Inflammatory macrophage treated with lipopolysaccharide for 1 hour (primary cell): Measurements from ENCODE around the gene SCN2A.

Source experiments
- DNase-seq, 2 donors: peaks; one replicate each; pipeline ENCODE4 v3.0.0-alpha.2; 2020 to 2022

The SCN2A gene

GRCh38 chr2:165427686-165428085, 188.5 kb downstream of the SCN2A start:
- DNase-seq: no peak

- no peak for DNase-seq
Observed at GRCh38 chr2:165428926-165429325, 189.7 kb downstream of the SCN2A start.

- no peak for DNase-seq
Observed at GRCh38 chr2:165431014-165431413, 191.8 kb downstream of the SCN2A start.

GRCh38 chr2:165432234-165432966, 193.2 kb downstream of the SCN2A start:
- DNase-seq: no peak

- DNase-seq: no peak
Observed at GRCh38 chr2:165434865-165435496, 195.8 kb downstream of the SCN2A start.

GRCh38 chr2:165435611-165436010, 196.4 kb downstream of the SCN2A start:
- DNase-seq: no peak

- DNase-seq: no peak
Observed at GRCh38 chr2:165436559-165436958, 197.3 kb downstream of the SCN2A start.

GRCh38 chr2:165440367-165440766, 201.2 kb downstream of the SCN2A start:
- DNase-seq: no peak
